GM21528 (cell line): ENCODE data around the gene FOXD1.

ENCODE experiments used
- ATAC-seq: cut with Tn5 transposase; IDR thresholded peaks from one replicate; pipeline ENCODE4 v1.9.1; 2021; ENCODE audit warnings: mild to moderate bottlenecking, moderate library complexity; ENCODE audit not compliant: unreplicated experiment, low FRiP score

FOXD1 gene

DNA sequence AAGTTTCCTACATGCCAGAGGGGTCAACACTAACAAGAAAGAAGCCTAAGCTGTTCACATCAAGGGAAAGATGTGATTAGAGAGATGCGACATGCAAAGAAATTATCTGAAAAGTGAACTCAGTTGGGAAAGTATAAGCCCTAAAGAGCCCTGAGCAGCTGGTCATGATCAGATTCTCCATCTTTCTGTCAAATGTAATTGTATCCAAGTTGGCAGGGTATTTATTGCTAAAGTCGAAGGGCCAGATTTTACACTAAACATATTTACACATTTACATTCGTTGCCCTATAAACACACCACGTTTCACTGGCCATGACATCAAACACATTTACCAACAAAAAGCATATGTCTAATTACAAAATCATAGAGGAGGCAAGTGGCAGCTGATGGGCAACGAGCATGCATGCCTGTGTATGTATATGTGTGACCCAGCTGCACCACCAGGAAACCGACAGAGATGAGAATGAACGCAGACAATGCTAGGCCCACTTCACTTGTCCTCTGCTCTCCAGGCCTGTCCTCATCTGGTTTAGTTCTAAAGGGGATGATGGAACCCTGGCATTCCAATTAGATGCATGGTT, 6.3 kb downstream of the FOXD1 start:
- no peak for ATAC-seq

- no peak for ATAC-seq
Observed at GRCh38 chr5:73441378-73441777, 7.2 kb downstream of the FOXD1 start.

GRCh38 chr5:73440262-73440661, 8.3 kb downstream of the FOXD1 start:
- no peak for ATAC-seq

- no peak for ATAC-seq
Observed at GRCh38 chr5:73438645-73439470, 9.7 kb downstream of the FOXD1 start.

DNA sequence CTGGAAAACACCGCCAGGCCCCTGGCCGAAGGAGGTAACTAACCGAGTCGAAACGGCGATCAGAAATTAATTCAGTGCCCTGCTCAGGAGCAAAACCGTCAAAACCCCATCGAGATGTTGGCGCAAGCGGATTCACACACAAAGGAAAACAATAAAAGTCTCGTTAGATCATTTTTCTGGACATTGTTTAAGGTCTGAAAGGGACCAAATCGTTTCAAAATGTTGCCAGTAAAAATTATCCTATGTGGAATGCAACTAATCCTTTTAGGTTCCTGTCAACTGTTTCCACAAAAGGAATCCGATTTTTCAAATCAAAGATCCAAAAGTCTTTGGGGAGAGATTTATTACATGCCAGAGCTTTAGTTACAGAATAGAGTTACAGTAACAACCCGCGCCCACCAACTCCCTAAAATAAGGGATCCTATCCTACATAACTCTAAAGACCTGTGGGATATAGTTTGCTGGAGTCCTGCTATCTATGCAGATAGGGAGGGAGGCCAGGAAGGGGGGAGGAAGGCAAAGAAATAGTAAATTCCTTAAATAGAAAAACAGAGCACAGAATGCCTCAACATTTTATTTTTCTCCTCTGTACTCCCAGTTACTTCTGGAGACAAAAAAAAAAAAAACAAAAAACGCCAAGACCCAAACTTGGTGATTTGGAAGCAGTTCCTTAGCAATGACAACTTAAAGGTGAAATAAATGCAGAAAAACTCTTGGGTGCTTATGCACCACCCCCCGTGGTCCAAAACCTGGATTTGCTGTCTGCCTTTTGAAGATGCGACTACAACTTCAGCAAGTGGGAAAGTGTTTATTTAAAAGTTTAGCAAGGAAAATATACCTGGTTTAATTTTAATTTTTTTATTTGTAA, 10.6 kb downstream of the FOXD1 start:
- ATAC-seq = no peak

DNA sequence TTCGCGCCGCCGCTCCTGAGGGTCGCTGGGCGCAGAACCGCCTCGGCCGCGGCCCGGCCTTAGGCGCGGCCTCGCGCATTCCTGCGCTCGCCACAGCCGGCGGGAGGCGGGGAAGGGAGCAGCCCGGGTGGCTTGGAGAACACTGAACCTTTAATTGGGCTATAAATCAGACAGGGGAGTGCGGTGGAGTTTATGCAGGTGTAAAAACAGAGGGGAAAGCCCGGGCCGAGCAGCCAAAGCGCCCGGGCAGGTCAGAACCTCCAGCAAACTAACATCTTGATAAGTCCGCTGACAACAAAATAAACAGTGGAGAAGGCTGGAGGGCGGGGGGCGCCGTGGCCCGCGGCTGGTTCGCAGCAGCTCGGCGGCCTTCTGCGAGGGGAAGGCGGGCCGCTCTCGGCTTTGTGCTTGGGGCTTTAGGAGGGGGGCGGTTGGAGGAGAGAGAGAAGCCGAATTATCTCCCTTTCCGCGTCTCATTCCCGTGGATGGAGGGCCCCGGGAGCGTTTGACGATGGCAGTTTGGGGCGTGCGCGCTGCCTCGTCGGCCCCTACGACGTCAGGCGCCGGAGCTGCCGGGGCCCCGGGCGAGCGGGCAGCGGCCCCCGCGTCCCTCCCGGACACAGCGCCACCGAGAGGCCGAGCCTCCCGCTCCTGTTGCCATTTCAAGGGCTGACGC, 11.3 kb downstream of the FOXD1 start:
- ATAC-seq = no peak

DNA sequence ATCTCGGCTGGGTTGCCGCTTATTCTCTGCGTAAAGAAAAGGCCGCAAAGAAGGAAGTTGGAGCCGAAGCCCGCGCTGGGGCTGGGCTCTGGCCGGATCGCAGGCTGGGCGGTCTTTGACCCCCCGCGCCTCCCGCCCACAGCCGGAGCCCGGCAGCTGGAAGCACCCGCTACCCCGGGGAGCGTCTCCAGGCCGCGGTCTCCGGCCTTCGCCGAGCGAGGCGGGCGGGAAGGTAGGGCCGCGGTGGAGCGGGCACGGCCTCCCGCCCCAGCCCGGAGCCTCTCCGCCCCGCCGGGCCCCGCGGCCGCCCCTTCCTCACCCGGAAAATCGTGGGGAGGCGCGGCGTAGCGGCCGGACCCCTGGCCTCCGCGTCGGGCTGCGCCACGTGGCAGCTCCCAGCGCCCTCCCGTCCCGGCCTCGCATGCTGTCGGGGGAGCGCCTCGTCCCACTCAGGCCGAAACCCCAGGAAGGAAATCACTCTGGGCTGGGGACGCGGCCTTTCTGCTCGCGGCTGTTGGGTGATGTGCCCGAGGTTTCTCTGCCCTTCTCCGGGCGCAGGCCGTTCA, 12.0 kb downstream of the FOXD1 start:
- no peak for ATAC-seq

DNA sequence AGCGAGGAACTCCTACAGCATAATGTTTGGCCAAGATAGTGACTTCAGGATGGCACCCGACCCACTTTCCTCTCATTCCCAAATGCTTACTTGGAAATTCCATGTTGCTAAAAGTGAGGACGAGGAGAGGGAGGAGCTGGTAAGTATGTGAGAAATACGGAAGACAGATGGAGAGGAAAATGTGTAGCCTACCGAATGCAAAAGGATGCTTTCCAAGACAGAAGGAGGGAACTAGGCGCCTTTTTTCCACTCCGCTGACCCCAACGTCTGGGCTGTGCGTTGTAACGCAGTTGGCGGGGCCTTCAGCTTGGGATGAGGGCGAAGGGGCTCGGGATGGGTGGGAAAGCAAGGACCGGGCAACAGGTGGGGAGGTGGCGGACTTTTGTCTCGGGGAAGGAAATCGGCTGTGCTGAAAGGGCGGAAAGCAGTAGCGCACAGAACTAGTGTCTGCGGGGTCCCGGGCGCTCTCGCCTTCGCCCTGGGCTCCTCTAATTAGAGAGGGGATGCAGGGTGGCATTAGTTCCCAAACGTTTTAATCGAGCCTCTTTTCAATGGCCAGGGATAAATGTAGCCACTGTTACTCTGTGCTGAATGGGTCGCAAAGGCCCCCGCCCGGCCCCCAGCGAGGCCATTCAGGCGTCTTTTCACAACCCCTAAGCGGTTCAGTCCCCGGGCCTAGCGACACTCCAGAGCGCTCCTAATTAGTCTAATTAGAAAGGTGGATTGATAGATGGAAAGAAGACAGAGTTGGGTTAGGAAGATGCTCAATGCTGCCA, 12.6 kb downstream of the FOXD1 start:
- no peak for ATAC-seq

DNA sequence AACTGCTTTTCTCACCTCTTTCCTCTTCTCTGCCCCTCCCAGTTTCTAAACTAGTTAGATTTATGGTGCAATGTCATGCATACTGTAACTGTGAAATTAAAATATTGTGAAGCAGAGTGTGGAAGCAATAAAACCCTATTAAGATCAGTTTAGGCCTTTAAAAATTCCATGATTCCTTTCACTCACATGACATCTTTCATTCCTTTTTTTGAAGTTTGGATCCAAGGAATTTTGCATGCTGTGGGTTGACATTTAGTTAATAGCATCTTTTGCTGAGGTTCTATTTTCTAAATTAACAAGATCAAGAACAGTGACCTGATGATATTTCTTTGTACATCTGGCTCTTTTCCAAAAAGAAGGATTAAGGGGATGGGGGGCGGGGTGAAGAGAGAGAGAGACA, 13.7 kb downstream of the FOXD1 start:
- no peak for ATAC-seq

DNA sequence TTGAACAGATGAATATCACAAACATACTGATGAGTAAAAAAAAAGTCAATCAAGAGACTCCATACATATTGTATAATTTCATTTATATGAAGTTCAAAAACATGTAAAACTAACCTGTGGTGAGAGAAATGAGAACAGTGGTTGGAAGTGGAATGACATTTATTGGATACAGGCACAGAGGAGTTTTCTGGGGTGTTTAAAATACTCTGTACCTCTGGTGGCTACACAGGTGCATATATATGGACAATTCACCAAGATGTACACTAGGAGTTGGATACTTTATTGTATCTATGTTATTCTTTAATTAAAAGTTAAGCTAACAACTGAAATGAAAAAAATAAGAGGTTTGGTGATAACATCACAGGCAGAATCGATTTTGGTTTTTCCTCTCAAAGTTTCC, 14.1 kb downstream of the FOXD1 start:
- ATAC-seq = no peak

GRCh38 chr5:73433982-73434342, 14.6 kb downstream of the FOXD1 start:
- no peak for ATAC-seq

- no peak for ATAC-seq
Observed at GRCh38 chr5:73433272-73433981, 15.2 kb downstream of the FOXD1 start.

DNA sequence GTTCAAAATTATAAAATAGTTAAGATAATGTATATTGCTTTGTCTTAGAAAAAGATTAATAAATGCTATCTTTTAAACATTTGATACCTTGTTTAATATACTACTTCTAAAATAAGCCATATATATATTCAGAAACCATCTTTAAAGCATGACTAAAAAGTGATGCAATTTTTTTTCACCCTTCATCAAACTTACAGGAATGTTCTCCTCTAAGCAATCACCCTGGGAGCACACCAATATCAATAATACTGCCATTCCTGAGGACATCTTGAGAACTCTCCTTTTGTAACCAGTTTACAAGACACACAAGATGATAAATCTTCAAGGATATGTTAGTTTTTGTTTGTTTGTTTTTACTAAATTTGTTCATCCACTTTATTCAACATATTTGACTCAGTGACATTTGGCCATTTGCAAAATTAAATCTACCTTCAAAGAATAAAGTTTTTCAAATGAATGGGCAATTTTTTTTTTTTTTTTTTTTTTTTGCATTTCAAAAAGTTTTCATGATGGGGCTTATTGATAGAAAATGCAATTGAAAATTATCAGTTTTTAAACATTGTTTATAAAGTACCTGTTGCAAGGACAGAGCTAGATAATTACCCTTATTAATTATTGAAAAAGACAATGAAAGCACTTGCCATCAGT, 17.2 kb downstream of the FOXD1 start:
- ATAC-seq = no peak

GRCh38 chr5:73426034-73426433, 22.5 kb downstream of the FOXD1 start:
- no peak for ATAC-seq

DNA sequence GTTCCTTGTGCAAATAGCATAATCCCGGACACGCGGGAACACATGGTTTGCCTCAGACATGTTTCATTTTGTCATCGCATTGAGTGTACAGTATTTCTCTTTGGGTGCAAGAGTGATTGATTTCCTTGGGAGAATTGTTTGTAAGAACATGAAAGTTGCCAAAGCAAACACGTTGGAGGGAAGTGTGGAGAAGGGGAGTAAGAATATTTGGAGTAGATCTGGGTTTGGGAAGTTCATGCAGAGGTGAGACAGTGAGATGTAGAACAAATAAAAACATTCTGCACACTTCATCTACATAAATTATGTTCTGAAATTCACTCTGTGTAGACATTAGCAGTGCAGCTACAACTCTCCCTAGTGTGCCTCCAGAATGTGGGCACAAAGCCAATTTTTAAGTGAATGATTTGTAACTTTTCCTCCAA, 24.0 kb downstream of the FOXD1 start:
- no peak for ATAC-seq

- ATAC-seq = no peak
Observed at GRCh38 chr5:73422164-73422563, 26.4 kb downstream of the FOXD1 start.

- ATAC-seq = no peak
Observed at GRCh38 chr5:73420666-73421065, 27.9 kb downstream of the FOXD1 start.

DNA sequence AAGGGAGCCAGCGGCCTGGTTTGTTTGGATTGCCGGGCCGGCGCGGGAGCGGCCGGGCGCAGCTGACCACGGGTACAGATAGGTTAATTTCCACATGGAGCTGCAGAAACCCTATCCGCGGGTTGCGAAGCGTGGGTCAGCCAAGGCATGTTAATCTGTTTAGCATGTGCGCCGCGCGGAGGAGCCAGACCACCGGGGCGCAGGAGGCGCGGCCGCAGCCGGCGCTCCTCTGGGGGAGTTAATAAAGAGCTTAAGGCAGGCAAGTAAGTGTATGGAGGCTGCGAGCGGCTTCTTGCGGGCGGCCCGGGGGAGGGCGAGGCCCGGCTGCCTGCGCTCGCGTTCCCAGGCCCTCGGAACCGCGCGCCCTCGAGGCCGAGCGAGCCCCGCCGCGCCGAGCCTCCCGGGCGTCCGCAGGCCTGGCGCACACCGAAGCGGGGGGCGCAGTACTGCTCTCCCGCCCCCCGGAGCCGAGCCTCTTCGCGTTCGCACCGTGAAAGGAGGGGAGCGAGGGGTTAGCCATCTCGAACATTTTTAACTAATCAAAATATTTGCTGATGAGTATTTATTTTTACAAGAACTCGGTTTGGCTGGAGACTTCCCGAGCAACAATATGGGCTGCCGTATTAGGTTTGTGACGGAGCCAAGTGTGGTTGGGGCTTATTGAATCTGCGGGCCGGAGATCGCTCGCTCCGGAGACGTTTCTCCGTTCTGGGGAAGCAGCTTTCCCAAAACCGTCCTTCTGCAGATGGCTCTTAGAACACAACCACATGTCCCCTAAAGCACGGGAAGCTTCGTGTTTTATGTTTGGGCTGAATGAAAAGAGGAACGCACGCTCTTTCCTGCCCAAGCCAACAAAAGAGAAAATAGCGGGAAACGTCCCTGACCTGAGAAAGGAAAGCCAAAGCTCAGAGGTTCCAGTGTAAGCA, 28.8 kb downstream of the FOXD1 start:
- no peak for ATAC-seq
